Trophoblast cell (in vitro differentiated cells and primary cell): ENCODE data around the gene VILL.
A peak's percentile ranks its signal among the peaks of the same experiment; 100 is the strongest.
"Not testable (repeated sequence)": the region's sequence is repeated elsewhere in the genome, so short reads cannot be mapped to it uniquely, and the experiment has no call there.

Experiments used
- DNase-seq, 2 donors: peaks; one replicate each; pipeline ENCODE4 v3.0.0-alpha.2; 2016
- H2AFZ ChIP-seq: 2 replicates; pipeline ENCODE4 v1.6.1; 2013; ENCODE audit warnings: low read length, moderate library complexity, mild to moderate bottlenecking; ENCODE audit not compliant: insufficient read depth, poor library complexity
- H2AK5ac ChIP-seq: 2 replicates; pipeline ENCODE4 v1.6.1; 2013; ENCODE audit warnings: mild to moderate bottlenecking, low read length
- H2BK120ac ChIP-seq: 2 replicates; pipeline ENCODE4 v1.6.1; 2013; ENCODE audit warnings: low read length, mild to moderate bottlenecking, moderate library complexity; ENCODE audit not compliant: insufficient read depth, poor library complexity
- H2BK12ac ChIP-seq: 2 replicates; pipeline ENCODE4 v1.6.1; 2013; ENCODE audit warnings: mild to moderate bottlenecking, low read length, moderate library complexity
- H2BK5ac ChIP-seq: 2 replicates; pipeline ENCODE4 v1.6.1; 2013; ENCODE audit warnings: low read length, low read depth, moderate library complexity, mild to moderate bottlenecking; ENCODE audit not compliant: poor library complexity
- H3K14ac ChIP-seq: 2 replicates; pipeline ENCODE4 v1.6.1; 2013; ENCODE audit warnings: mild to moderate bottlenecking, low read length
- H3K18ac ChIP-seq: 2 replicates; pipeline ENCODE4 v1.6.1; 2013; ENCODE audit warnings: mild to moderate bottlenecking, low read length
- H3K23ac ChIP-seq: 2 replicates; pipeline ENCODE4 v1.6.1; 2013; ENCODE audit warnings: low read length
- H3K27ac ChIP-seq: 2 replicates; pipeline ENCODE4 v1.5.1; 2013; ENCODE audit warnings: low read depth, mild to moderate bottlenecking, inconsistent platforms, low read length, moderate library complexity
- H3K27me3 ChIP-seq: 2 replicates; pipeline ENCODE4 v1.6.1; 2013; ENCODE audit warnings: inconsistent platforms, mild to moderate bottlenecking, low read length, moderate library complexity; ENCODE audit not compliant: insufficient read depth
- H3K36me3 ChIP-seq, 2 experiments: 1 replicate in 1 of 2; 2 replicates in 1 of 2; pipeline ENCODE4 v1.6.1; 2013; ENCODE audit warnings: low read length in 2 of 2, mild to moderate bottlenecking in 2 of 2, moderate library complexity in 1 of 2; ENCODE audit not compliant: insufficient read depth in 2 of 2, control insufficient read depth in 1 of 2
- H3K4ac ChIP-seq: 2 replicates; pipeline ENCODE4 v1.6.1; 2013; ENCODE audit warnings: low read depth, mild to moderate bottlenecking, low read length, moderate library complexity
- H3K4me1 ChIP-seq, 2 experiments: 1 replicate in 1 of 2; 2 replicates in 1 of 2; pipeline ENCODE4 v1.6.1; 2013; ENCODE audit warnings: low read length in 2 of 2, mild to moderate bottlenecking in 2 of 2, moderate library complexity in 1 of 2; ENCODE audit not compliant: insufficient read depth in 2 of 2, control insufficient read depth in 1 of 2
- H3K4me2 ChIP-seq: 2 replicates; pipeline ENCODE4 v1.6.1; 2013; ENCODE audit warnings: inconsistent platforms, mild to moderate bottlenecking, low read length, moderate library complexity
- H3K4me3 ChIP-seq: 2 replicates; pipeline ENCODE4 v1.5.1; 2013; ENCODE audit warnings: mild to moderate bottlenecking, low read depth, low read length, inconsistent platforms
- H3K79me1 ChIP-seq: one replicate; pipeline ENCODE4 v1.6.1; 2013; ENCODE audit warnings: low read length
- H3K79me2 ChIP-seq: 2 replicates; pipeline ENCODE4 v1.6.1; 2013; ENCODE audit warnings: low read length, mild to moderate bottlenecking; ENCODE audit not compliant: control insufficient read depth, insufficient read depth, poor library complexity
- H3K9ac ChIP-seq: 2 replicates; pipeline ENCODE4 v1.6.1; 2013; ENCODE audit warnings: mild to moderate bottlenecking, low read length
- H3K9me3 ChIP-seq: 2 replicates; pipeline ENCODE4 v1.6.1; 2013; ENCODE audit warnings: low read depth, mild to moderate bottlenecking, control low read depth, inconsistent platforms, low read length; ENCODE audit not compliant: insufficient read depth
- H4K12ac ChIP-seq: 2 replicates; pipeline ENCODE4 v1.6.1; 2013; ENCODE audit warnings: low read depth, mild to moderate bottlenecking, low read length, moderate library complexity
- H4K8ac ChIP-seq: 2 replicates; pipeline ENCODE4 v1.6.1; 2013; ENCODE audit warnings: low read depth, mild to moderate bottlenecking, low read length, moderate library complexity
- H4K91ac ChIP-seq: one replicate; pipeline ENCODE4 v1.6.1; 2013; ENCODE audit warnings: low read depth, mild to moderate bottlenecking, low read length, moderate library complexity
- WGBS: extraction: QIAGEN DNeasy Blood & Tissue Kit; methylation state at CpG from one replicate; pipeline ENCODE4 v1.1.7; 2013; ENCODE audit warnings: missing lambda C conversion rate; ENCODE audit not compliant: insufficient read length, insufficient coverage; ENCODE audit errors: extremely low coverage; 5-methylcytosine and 5-hydroxymethylcytosine counted together

Gene VILL

DNA sequence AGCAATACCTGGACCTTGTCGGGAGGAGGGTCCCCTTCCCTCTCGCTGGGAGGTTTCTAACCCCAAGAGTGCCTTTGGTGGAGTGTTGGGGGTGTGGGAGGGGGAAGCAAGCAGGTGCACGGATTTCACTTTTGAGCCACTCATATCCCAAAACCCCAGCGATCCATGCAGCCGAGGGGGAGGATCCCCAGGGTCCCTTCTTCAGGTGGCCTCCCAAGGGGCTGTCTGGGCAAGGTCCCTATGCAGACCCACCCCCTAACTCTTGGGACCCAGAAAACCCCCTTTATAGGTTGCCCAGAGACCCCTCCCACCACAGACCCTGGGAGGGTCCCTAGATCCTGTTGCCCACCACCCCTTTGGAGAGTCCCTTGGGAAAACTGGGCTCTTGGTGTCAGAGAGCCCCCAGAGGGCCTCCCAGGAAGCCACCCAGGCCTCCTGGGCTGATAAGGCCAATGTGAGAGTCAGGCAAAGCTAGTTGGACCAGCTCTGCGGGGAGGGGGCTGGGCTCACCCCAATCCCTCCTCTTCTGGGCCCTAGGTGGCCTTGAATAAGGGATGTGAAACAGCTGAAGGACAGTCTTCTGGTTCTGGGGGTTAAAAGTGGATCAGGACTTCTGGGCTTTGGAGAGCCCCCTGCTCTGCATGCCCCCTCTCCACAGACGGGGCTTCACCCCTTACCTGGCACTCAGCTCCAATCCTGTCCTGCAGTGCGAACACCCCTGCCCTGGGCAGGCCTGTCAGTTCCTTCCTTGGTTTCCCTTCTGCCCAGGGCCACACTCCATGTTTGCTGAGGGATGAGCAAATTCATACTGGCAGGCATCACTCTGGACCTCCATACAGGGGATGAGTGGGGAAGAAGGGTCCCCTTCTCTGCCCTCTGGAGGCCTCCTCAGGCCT lies 39.8 kb downstream of the VILL start:
- Histone ChIP-seq H3K4ac (no peak overlapping the region), H2BK5ac (no peak overlapping the region), H3K79me1 (peaks cover 3% of the 10 kb centered on the region), H3K23ac (no peak overlapping the region), H4K8ac (peak overlapping the region; percentile 73), H2BK12ac (peak overlapping the region; percentile 7), H3K27ac (no peak overlapping the region), H3K9me3 (peaks cover 4% of the 10 kb centered on the region), H3K4me2 (peak overlapping the region; percentile 90), H3K4me3 (peak overlapping the region; percentile 70), H2BK120ac (peak overlapping the region; percentile 15), H2AFZ (peak overlapping the region; percentile 68), H3K18ac (peak overlapping the region; percentile 67), H3K79me2 (peaks cover 2% of the 10 kb centered on the region), H4K91ac (peak overlapping the region; percentile 50), H2AK5ac (peak overlapping the region; percentile 36), H3K14ac (peak overlapping the region; percentile 64), H3K27me3 (peaks cover 17% of the 10 kb centered on the region), H4K12ac (no peak overlapping the region), H3K36me3 (no peaks in the 10 kb centered on the region), H3K9ac (peak overlapping the region; percentile 0), H3K4me1 (peaks cover 15 to 16% of the 10 kb centered on the region in 2 experiments)
- WGBS: no CpG with 5 or more reads among the region's 8 CpGs
- DNase-seq: no peak

DNA sequence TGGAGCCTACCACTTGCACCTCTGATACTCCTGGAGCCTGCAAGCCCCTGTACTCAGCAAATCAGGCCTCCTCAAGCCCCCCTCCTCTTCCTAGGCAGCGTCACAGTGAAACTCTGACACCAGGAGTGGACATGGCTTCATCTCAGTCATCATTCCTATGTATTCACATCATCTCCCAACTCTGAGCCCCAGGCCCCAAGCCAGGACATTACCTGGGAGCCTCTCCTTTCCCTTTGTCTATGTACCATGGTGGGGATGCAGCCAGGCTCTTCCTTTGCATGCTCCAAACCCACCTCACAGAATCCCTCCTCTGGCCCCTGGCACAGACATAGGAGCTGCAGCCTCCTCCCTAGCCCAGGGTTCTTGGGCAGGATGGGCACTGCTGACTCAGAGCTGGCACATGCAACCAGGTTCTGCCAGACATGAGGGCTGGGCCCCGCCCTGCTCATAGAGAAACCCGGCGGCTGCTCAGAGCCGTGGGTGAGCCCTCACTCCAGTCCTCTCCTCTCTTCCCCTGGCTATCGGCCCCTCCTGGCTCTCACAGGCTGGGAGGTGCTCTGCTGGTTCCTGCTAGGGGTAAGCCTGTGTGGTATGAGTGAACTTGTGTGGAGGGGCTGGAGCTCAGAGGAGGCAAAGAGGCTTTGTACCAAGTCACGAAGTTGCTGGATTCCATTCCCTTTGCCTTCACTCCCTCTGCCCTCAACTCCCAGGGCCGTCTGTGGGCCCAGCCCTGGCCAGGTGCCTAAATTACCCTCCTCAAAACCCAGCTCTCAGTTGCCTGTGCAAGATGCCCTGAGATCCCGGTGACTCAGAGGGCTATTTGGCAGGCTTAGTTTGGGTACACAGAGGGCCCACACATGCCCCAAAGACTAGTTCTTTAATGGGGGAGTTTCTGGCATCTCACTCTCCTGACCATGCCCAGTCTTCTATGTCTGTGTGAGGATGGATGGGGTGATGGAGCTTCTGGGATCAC lies 40.7 kb downstream of the VILL start:
- peaks cover 15% of the 10 kb centered on the region in 2 experiments for H3K4me1 ChIP-seq
- peaks cover 3% of the 10 kb centered on the region for H3K79me1 ChIP-seq
- no peak overlapping the region for H2BK12ac ChIP-seq
- no peak overlapping the region for H3K4me2 ChIP-seq
- H4K12ac ChIP-seq: no peak overlapping the region
- no peak overlapping the region for H3K18ac ChIP-seq
- H2AFZ ChIP-seq: no peak overlapping the region
- H3K4ac ChIP-seq: no peak overlapping the region
- H4K91ac ChIP-seq: no peak overlapping the region
- no peak overlapping the region for H3K9ac ChIP-seq
- no peak overlapping the region for H3K4me3 ChIP-seq
- H3K23ac ChIP-seq: no peak overlapping the region
- no peaks in the 10 kb centered on the region for H3K36me3 ChIP-seq
- H2BK120ac ChIP-seq: no peak overlapping the region
- no peak overlapping the region for H3K14ac ChIP-seq
- peaks cover 2% of the 10 kb centered on the region for H3K79me2 ChIP-seq
- no peak for DNase-seq
- peaks cover 4% of the 10 kb centered on the region for H3K9me3 ChIP-seq
- H3K27me3 ChIP-seq: peaks cover 17% of the 10 kb centered on the region
- H4K8ac ChIP-seq: no peak overlapping the region
- H2BK5ac ChIP-seq: no peak overlapping the region
- WGBS: no CpG with 5 or more reads among the region's 9 CpGs
- H2AK5ac ChIP-seq: no peak overlapping the region
- no peak overlapping the region for H3K27ac ChIP-seq

DNA sequence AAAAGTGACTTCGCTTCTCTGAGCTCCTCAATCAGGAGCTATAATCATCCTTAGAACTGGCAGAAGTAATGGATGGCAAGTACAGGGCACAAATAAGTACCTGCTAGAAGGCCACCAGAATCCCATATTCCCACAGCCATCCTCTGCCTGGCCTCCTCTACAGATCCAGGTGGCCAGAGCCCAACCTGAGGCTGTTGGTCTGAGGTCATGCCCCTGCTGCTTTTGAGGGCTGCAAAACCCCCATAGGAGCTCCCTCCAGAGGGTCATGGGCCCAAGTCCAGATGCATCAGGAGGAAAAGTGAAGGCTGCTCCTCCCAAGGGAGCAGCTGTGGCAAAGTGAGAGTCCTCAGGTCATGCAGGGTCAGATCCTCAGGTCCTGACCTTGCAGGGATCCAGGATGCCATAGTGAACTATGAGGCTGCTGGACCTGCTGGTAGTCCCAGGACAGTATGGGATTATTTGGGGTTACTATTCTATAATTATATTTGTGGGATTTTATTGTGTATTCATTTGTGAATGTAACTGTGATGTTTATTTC lies 41.8 kb downstream of the VILL start:
- no peak overlapping the region for H3K14ac ChIP-seq
- no peak overlapping the region for H3K9ac ChIP-seq
- DNase-seq: no peak

DNA sequence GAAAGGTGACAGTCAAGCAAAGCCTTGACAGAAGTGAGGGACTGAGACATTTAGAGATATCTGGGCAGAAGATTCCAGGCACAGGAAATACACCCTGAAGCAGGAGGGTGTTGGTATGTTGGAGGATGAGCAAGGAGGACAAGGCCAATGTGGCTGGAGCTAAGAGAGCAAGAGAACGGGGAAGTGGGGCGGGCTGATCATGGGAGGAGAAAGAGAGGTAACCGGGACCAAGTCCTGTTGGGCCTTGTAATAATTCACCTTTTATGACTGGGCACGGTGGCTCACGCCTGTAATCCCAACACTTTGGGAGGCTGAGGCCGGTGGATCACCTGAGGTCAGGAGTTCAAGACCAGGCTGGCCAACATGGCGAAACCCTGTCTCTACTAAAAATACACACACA lies 43.0 kb downstream of the VILL start:
- H3K79me1 ChIP-seq, H2BK120ac ChIP-seq, H3K9ac ChIP-seq, H3K79me2 ChIP-seq, H3K9me3 ChIP-seq, H3K14ac ChIP-seq, H3K23ac ChIP-seq, H2BK12ac ChIP-seq, H3K18ac ChIP-seq, H3K4me2 ChIP-seq, H2BK5ac ChIP-seq, H4K8ac ChIP-seq, H3K36me3 ChIP-seq, H2AK5ac ChIP-seq, H3K4me3 ChIP-seq, H4K12ac ChIP-seq, H3K4ac ChIP-seq, DNase-seq, H4K91ac ChIP-seq, H3K27ac ChIP-seq, H2AFZ ChIP-seq: not testable (repeated sequence)
- Histone ChIP-seq H3K27me3 (peaks cover 11% of the 10 kb centered on the region), H3K4me1 (peaks cover 15% of the 10 kb centered on the region in 2 experiments)
- WGBS: no CpG with 5 or more reads among the region's 7 CpGs

More for the DNA sequence above, 41.8 kb downstream of the VILL start:
- H2AFZ ChIP-seq: no peak overlapping the region
- peaks cover 15% of the 10 kb centered on the region in 2 experiments for H3K4me1 ChIP-seq
- H3K36me3 ChIP-seq: no peaks in the 10 kb centered on the region
- peaks cover 2% of the 10 kb centered on the region for H3K79me2 ChIP-seq
- H2BK12ac ChIP-seq: no peak overlapping the region
- H4K12ac ChIP-seq: no peak overlapping the region
- no peak overlapping the region for H2BK5ac ChIP-seq
- peaks cover 3% of the 10 kb centered on the region for H3K79me1 ChIP-seq
- no peak overlapping the region for H3K4ac ChIP-seq
- WGBS: no CpG with 5 or more reads among the region's 1 CpG
- H3K18ac ChIP-seq: no peak overlapping the region
- H3K23ac ChIP-seq: no peak overlapping the region
- no peak overlapping the region for H4K8ac ChIP-seq
- H4K91ac ChIP-seq: no peak overlapping the region
- no peak overlapping the region for H3K27ac ChIP-seq
- H2AK5ac ChIP-seq: no peak overlapping the region
- H3K4me2 ChIP-seq: no peak overlapping the region
- no peak overlapping the region for H2BK120ac ChIP-seq
- H3K4me3 ChIP-seq: no peak overlapping the region
- H3K9me3 ChIP-seq: peaks cover 4% of the 10 kb centered on the region
- H3K27me3 ChIP-seq: peaks cover 17% of the 10 kb centered on the region
